Subcutaneous adipose tissue (tissue), 4 donors: ENCODE measurements around the gene MSS51. TPM values are rescaled to one million over a fixed set of nuclear protein-coding genes. Genes with fewer than 3 reads are reported as not detected.

Experiments used
- total RNA-seq, 4 donors: library from RNA; depleted of rRNA; stranded (reverse); fragments of >200 nt; gene quantifications; one replicate each; pipeline ENCODE4 v1.1.0, GENCODE V29; 2016
- TF ChIP-seq, protein P1 (sequence below): fragments of 450-650 bp; IDR thresholded peaks from one replicate; pipeline ENCODE4 v1.5.1; 2016; ENCODE audit warnings: low read depth, mild to moderate bottlenecking, control low read depth, antibody characterized with exemption, moderate library complexity

MSS51 gene
- total RNA-seq, 4 donors from 2014 or later: 2.4 to 4.0 (median 3.7) TPM

DNA sequence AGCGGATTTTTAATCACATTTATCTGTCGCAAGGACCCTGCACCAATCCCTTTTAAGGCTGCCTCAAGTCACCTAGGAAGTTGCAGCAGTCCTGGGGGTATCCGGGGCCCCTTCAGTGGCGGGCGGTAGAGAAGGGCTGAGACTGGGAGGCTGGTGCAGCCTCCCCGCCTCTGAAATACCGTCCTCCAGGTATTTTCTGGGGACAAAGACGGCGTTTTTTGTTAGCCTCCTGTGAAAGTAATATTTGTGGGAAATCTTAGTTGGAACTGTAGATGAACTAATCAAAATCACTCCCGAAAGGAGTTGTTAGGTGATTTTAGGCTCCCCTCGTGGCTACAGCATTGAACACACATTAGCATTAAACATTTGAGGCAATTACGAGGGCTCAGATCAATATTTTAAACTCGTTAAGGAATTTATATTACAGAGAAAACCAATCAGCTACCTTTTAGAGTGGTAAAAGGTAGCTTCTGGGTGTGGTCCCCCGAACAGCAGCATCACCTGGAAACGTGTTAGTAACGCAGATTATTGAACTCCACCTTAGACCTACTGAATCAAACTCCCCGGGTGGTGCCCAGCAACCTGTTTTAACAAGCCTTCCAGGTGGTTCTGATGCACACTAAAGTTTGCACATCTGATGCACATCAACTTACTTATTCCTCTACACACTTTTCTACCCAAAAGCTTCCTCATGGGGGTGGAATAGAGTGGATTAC lies 19.0 kb downstream of the MSS51 start:
- TF ChIP-seq, protein P1, sequence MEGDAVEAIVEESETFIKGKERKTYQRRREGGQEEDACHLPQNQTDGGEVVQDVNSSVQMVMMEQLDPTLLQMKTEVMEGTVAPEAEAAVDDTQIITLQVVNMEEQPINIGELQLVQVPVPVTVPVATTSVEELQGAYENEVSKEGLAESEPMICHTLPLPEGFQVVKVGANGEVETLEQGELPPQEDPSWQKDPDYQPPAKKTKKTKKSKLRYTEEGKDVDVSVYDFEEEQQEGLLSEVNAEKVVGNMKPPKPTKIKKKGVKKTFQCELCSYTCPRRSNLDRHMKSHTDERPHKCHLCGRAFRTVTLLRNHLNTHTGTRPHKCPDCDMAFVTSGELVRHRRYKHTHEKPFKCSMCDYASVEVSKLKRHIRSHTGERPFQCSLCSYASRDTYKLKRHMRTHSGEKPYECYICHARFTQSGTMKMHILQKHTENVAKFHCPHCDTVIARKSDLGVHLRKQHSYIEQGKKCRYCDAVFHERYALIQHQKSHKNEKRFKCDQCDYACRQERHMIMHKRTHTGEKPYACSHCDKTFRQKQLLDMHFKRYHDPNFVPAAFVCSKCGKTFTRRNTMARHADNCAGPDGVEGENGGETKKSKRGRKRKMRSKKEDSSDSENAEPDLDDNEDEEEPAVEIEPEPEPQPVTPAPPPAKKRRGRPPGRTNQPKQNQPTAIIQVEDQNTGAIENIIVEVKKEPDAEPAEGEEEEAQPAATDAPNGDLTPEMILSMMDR: no peak

GRCh38 chr10:73413528-73414229 lies 19.7 kb downstream of the MSS51 start, which contains the start of gene ANXA7:
ANXA7 (minus strand) TSS chr10:73414058; CDS start chr10:73400856, 13,202 bp downstream.
- TF ChIP-seq, protein P1: no peak

GRCh38 chr10:73413108-73413527 lies 20.2 kb downstream of the MSS51 start:
- TF ChIP-seq, protein P1: no peak

GRCh38 chr10:73410897-73411296 lies 22.5 kb downstream of the MSS51 start:
- TF ChIP-seq, protein P1: no peak

DNA sequence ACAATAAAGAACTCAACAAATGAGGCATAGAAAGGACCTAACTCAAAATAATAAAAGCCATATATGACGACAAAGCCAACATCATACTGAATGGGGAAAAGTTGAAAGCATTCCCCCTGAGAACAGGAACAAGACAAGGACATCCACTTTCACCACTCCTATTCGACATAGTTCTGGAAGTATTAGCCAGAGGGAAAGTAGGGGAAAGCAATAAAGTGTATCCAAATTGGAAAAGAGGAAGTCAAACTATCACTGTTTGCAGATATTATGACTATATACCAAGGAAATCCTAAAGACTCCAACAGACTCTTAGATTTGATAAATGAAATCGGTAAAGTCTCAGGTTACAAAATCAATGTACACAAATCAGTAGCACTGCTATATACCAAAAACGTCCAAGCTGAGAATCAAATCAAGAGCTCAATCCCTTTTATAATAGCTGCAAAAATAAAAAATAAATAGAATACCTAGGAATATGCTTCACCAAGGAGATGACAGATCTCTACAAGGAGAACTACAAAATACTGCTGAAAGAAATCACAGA lies 24.3 kb downstream of the MSS51 start:
- TF ChIP-seq, protein P1: no peak

- TF ChIP-seq, protein P1: no peak
Observed at GRCh38 chr10:73408061-73408460, 25.3 kb downstream of the MSS51 start.

- TF ChIP-seq, protein P1: no peak
Observed at GRCh38 chr10:73407495-73407894, 25.9 kb downstream of the MSS51 start.
